HCEC 1CT (cell line): ENCODE measurements around the gene PLA2G2C.

Experiments used
- DNase-seq: peaks from one replicate; pipeline ENCODE4 v3.0.0-alpha.2; 2017

PLA2G2C gene

DNA sequence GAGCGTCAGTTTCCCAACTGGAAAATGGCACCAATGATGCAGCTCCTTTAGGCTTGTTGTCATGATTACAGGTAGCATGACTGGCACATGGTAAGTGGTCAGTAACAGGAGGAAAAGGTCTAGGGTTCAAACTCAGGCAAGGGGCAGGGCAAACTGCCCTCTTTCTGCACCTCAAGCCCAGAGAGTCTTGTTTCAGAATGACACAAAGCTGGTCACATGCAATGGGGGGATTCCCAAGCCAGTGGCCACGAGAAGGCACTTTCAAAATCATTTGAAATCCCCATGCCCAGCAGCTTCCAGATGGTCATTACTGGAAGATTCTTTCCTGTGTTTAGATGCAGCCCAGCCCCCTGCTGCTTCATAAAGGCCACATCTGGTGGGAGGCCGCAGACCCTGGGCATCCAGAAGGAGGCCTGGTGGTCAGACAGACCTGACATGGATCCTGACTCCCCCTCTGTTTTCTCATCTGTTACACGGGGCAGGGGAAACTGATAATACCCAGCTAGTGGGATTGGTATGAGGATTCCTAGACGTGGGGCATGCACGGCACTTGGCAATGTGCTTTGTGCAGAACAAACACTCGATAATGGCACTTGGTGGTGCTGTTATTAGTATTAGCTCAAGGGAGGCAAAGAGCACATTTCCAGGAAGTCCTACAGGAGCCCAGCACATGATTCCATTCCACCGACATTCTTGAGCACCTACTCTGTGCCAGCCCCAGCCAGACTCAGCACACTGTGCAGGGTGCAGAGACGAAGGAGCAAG is 60.1 kb downstream of the PLA2G2C start:
- DNase-seq = no peak

DNA sequence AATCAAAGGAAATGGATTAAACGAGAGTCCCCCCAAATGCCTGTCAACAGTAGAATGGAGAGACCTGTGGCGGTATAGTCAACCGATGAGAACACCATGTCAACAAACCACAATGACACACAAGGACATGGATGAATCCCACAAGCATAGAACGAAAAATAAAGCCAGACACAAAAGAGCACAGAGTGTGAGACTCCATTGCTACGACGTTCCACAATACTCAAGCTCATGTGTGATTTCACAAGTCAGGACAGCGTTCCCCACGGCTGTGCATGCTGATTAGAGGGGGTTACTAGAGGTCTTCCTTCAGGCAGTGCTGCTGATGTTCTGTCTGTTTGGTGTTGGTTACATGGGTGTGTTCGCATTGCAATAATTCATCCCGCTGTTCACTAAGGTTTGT is 61.2 kb downstream of the PLA2G2C start:
- no peak for DNase-seq

DNA sequence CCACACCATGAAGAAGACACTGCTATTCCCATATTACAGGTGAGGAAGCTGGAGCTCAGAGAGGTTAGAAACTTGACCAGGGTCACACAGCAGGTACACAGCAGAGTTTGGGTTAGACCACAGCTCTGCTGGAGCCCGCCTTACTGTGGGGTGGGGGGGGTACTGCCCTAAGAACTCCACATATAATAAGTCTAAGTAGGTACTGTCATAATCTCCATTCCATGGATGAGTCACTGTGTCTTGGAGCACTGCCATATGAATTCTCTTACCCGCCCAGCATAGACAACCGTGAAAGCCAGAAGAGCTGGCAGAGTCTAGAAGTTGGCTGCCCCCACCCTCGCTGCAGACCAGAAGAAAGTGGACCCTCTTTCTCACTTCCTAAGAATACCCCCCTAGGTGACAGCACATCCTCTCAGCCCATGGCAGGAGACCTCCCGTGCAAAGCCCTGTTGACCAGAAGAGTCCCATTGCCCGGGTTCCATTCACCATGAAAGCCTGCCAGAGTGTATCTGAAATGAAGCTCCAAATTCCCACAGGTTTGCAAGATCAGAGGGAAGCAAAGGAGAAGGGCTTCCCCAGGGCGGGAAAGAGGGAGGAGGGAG is 61.8 kb downstream of the PLA2G2C start:
- peak; percentile 77 for DNase-seq

DNA sequence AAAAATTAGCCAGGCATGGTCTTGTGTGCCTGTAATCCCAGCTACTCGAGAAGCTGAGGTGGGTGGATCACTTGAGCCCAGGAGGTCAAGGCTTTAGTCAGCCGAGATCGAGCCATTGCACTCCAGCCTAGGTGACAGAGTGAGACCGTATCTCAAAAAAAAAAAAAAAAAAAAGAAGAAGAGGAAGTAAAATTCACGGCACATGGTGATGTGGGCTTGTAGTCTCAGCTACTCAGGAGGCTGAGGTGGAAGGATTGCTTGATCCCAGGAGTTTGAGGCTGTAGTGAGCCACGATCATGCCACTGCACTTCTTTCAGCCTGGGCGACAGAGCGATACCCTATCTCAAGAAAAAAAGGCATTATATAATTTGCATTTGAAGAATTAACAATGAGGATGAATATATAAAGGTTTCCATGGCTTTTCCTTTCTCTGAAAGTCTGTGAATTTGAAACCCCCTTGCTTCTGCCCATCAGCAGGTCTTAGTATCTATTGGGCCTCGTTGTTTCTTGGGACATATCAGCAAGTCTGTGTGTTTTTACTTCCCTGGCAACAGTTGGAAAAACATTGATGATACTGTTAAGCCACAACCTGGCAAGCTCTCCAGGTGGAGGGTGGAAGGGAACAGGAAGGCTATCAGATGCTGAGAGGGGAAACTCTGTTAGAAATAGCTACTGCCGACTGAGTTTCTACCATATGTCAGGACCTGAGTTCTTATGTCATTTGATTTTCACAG is 62.4 kb downstream of the PLA2G2C start:
- DNase-seq = no peak

DNA sequence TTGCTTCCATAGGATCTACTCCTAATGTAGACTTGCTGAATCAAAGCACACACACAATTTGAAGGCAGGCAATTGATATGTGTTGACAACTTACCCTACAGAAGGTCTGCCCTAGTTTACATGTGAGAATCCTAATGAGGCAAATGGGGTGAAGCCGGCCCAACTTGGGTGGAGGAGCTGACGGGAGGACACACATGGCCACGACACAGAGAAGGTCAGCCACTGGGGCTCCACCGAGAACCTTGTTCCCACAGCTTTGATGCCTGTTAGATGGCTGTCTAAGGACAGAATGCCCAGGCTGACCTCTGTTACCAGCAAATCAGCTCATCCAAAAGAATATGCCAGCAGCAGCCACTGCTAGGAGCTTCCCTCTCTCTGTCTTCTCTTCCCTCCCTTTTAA is 65.5 kb downstream of the PLA2G2C start:
- no peak for DNase-seq

DNA sequence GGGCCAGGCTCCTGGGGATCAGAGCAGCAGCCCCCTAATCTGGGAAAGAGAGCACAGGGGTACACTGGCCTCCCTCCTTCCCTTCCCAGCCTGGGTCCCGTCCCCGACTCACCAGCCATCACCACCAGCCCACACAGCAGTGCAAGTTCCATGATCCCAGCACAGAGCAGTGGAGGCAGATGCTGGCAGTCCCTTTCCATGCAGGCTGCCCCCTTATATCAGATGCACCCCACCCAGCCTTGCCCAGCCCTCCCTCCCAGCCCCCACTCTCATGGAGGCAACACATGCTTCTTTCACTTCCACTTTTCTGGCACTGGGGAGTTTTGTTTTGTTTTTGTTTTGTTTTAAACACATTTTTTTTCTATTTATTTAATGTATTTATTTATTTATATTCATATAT is 67.0 kb downstream of the PLA2G2C start, which contains the start of gene PLA2G2D:
TSS of gene PLA2G2D (minus strand) at position 190 of the 400 bp plus-strand sequence. CDS start at position 152, 38 bp downstream.
- DNase-seq = no peak

DNA sequence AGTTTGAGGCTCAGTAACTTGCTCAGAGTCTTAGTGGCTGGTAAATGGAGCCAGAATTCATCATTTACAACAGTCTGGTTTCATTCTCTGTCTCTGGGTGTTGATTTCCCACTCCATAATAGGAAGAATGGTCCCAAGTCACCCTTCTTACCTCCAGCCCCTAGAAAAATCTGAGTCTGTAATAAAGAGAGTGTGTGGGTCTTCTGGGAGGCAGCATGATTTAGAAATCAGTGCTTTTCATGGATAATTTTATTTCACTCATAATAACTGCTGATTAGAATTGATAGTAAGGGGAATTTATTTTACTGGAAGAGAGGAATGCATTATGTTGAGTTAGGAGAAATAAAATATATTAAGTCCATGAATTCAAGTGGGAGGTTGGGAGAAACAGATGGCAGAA is 69.1 kb downstream of the PLA2G2C start:
- no peak for DNase-seq

DNA sequence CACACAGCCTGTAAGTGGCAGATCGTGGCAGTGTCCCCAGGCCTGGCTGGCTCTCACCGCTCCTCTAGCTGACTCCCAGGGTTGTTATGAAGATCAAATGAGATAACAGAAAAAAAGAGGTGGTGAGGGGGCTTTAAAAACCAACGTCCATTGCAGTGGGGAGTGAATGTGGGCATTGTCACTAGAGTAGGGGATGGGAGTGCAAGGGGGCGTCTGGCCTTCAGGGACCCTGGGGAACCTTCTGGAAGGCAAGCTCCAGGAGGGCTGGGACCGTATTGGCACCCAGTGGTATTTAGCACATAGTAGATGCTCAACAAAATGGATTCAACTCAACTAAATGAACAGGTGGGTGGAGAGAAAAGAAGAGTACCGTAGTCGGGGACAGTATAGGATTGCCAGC is 70.4 kb downstream of the PLA2G2C start:
- DNase-seq = no peak

DNA sequence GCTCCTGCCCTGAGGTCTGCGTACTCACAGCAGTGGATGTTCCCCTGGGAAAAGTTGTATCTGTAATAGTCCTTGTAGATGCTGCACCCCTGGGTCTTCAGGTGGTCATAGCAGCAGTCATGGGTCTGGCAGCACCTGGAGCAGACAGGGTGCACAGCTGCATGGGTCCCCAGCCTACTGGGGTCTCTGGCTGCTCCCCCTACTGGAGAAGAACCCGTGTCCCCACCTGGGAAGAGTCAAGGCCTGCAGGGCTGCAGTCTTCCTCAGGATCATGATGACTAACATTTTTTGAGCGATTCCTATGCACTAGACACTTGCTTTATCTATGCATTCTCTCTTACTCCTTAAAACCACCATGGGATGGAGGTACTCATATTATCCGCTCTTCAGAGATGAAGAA is 70.8 kb downstream of the PLA2G2C start:
- no peak for DNase-seq

DNA sequence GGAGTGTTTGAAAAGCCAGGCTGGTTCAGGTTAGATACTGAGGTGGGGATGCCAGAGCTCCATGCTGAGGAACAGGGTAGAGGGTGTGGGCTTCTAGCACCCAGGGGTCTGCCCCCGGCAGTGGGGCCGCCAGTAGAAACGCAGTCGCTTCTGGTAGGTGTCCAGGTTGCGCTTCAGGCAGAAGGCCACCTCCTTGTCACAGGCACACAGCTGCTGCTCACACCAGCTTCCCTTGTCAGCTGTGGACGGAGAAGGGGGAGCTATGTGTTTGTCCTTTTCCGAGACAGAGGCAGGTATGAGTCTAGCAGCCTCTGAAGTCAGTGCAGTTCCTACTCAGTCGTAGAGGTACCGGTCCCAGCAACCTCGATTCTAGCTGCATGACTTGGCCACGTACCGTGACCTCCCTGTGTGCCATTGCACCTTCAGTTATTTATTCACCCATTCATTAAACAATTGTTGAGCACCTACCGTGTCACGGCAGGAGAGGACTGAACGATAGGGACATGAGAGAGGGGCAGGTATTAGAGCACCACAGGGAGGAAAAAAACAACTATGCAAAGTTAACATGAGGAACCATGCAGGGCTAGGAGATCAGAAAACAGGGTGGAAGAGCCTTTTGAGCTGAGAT is 72.2 kb downstream of the PLA2G2C start:
- DNase-seq = no peak
